Skin of body (tissue), 2 donors: ENCODE measurements around the gene LOXL1. TPM values are rescaled to one million over a fixed set of nuclear protein-coding genes. Genes with fewer than 3 reads are reported as not detected.
A peak's percentile ranks its signal among the peaks of the same experiment; 100 is the strongest.

Experiments
- DNase-seq: peaks from one replicate; lab custom pipeline; 2025; lab: John Stamatoyannopoulos, UW
- total RNA-seq: library from RNA; depleted of rRNA; stranded (reverse); fragments of >200 nt; gene quantifications from one replicate; pipeline ENCODE4 v1.2.3, GENCODE V29; 2014

Gene LOXL1, protein sequence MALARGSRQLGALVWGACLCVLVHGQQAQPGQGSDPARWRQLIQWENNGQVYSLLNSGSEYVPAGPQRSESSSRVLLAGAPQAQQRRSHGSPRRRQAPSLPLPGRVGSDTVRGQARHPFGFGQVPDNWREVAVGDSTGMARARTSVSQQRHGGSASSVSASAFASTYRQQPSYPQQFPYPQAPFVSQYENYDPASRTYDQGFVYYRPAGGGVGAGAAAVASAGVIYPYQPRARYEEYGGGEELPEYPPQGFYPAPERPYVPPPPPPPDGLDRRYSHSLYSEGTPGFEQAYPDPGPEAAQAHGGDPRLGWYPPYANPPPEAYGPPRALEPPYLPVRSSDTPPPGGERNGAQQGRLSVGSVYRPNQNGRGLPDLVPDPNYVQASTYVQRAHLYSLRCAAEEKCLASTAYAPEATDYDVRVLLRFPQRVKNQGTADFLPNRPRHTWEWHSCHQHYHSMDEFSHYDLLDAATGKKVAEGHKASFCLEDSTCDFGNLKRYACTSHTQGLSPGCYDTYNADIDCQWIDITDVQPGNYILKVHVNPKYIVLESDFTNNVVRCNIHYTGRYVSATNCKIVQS
- total RNA-seq: 27.6 TPM

GRCh38 chr15:73926219-73927002, at the start of gene LOXL1:
TSS of gene LOXL1 (plus strand) at chr15:73926462. CDS start at chr15:73926784, 322 bp downstream.
- DNase-seq: peak; percentile 76

GRCh38 chr15:73879426-73879825, 46.8 kb upstream of the LOXL1 start:
- no peak for DNase-seq

GRCh38 chr15:73881579-73882320, 44.5 kb upstream of the LOXL1 start:
- no peak for DNase-seq

DNA sequence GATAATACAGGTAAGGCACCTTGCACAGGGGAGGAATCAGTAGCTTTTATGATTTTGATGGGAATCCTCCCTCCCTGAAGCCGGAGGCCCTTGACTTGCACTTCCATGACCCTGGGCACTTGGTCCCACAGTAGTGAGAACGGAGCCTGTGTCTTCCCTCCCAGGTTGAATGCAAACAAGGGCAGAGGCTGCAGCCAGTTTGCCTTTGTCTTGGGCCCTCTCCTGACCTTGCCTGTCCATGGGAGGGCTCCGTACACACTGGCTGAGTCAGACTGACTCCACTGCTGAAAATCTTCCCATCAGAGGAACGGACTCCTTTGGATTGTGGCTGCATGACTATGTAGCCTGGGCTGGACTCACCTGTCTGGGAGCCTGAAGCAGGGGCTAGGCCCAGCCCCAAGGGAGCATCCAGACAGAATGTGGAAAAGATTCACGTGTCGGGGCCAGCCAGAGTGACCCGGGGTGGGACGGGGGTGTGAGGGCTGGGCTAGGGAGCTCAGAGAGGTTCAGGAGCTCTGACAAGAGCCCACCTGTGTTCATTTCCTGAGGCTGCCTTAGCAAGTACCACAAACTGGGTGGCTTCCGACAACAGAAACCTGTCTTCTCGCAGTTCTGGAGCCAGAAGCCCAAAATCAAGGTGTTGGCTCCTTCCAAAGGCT, 43.4 kb upstream of the LOXL1 start:
- DNase-seq: no peak

DNA sequence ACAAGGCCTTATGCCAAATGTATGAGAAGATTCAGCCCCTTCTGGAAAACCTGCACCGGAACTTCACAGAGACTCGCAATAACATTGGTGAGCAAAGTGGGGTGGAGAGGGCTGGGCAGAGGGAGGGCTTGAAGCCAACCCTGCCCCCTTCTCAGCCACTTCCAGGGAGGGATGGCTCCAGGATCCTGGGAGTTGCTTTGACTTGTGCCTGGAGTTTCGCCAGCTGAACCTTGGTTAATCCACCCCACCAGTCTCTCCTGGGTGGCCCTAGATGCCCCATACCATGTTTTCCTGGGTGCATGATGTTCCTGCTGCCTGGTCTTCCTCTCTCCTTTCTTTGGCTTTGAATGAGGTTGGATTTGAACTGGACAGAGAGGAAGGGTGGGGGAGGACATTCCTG, 42.1 kb upstream of the LOXL1 start:
- no peak for DNase-seq

- DNase-seq: no peak
Observed at GRCh38 chr15:73885954-73886700, 40.1 kb upstream of the LOXL1 start.

- no peak for DNase-seq
Observed at GRCh38 chr15:73886717-73887345, 39.4 kb upstream of the LOXL1 start.

DNA sequence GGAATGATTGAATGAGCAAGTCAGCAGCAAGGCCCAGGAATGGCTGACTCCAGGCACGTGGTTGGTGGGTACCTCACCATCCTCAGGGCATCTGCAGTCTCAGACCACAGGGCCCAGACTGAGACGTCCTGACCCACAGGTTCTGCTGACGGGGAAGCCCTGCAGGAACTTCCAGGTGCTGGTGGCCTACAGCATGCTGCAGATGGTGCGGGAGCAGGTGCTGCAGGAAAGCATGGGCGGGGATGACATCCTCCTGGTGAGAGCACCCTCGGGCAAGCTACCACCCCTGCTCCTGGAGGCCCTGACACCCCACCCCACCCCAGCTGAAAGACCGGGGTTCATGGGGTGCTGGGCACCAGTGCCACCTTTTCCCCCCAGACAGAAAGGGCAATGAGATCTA, 38.8 kb upstream of the LOXL1 start:
- DNase-seq: no peak

- DNase-seq: no peak
Observed at GRCh38 chr15:73888224-73889041, 37.8 kb upstream of the LOXL1 start.

DNA sequence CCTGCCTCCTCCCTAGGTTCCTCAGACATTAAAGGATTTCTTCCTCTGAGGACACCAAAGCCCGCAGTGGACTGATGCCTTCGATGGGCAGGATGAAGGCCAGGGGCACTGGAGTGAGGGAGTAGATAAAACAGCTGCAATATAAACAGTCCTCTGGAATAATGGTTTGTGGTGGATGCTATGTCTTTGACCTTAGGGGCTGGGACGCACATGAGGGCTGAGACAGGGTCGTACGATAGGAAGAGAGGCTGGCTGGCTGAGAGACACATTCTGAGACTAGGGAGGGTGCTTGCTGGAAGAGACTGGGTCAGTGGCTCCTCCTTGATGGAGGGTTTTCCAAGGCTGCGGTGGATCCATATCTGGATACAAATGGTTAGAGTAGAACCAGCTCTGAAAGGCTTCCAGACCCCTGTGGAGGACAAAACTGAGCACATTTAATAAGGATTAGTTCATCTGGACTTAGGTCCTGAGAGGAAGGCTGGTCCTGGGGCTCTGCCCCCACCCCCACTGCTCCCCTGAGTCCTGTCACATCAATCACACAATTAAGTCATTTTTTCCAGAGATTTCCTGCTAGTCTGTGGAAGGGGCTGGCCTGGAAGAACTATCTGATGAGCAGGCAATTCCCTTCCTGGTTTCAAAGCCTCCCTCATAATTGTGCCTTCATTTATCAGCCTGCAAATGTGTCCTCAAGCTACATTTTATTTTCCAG, 37.1 kb upstream of the LOXL1 start:
- no peak for DNase-seq

DNA sequence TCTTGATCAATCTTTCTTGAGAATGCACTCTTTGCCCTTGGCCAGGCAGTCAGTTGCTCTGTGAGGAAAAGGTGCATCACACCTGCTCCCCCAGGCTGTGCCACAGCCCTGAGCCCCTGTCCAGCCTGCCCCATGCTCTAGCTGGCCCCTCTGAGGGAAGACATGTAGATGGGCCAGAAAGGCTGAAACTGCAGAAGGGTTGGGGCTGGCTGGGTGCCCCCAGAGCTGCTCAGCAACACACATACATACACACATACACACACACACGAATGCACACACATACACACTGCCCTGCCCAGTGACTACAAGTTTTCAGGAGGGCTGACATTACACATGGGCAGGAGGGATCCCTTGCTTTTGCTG, 36.5 kb upstream of the LOXL1 start:
- DNase-seq: no peak

DNA sequence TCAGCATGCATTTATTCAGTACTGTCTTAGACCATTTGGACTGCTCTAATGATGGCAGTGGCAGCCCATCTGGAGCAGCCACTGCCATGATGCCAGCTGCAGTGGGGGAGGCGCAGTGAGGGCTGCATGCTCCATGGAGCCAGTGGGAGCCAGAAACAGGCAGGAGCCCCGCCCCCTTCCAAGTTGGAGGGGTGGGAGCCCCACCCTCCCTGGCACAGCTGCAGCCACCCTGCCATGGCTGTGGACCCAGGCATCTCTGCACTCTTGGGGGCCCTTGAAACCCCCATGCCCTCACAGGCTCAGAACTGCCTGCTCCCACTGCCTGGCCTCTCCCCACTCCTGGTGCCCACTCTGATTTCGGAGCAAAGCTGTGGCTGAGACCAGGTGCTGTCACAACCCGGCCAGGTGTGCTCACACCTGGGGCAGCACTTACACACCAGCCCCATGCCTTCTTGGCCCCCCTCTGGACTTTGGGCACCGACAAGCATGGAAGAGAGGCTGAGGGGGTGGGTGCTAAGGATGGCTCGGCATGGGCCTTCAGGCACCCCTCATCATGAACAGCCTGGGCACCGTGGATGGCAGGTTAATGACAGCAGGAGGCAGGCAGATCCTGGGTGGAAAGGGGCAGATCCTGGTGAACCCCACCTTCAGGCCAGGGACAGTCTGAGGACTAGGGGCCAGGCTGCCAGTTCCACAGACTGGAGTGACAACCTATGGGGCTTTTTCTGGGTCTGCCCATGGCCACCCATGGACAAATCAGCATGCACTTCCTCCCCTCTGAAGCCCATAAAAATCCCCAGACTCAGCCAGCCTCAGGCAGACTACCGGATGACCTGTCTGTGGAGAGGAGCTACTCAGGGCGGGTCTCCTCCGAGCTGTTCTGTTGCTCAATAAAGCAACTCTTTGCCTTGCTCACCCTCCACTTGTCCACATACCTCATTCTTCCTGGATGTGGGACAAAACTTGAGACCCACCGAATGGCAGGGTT, 34.6 kb upstream of the LOXL1 start:
- no peak for DNase-seq

DNA sequence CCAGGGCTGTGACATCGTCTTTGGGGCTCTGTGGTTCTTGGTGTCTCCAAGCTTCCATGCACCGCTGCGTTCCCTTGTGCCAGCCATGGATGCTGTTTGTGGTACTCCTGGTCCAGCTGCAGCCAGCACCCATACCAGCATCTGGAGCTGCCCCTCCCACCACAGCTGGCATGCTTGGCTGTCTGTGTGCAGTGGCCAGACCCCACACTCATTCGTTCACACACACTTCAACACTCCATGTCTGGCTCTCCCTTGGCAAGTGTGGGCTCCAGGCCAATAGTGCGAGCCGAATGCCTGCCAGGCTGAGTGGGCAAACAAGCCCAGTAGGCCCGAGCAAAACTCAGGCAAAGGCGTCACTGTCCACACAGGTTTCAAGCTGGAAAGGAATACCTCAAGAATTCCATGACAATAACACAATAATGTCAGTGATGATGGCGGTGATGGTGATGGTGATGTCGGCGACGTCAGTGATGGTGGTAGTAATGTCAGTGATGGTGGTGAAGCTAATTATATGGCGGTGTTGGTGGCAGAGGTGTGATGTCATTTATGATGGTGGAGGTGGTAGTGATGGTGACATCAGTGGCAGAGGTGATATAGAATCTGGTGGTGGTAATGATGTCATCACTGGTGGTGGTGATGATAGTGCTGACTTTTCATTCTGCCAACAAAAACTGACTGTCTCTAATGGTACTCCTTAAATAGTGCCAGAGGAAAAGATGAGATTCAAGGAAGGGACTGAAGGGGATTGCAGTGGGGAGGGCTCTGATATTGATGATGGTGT, 33.6 kb upstream of the LOXL1 start:
- DNase-seq: no peak

GRCh38 chr15:73894133-73894814, 32.0 kb upstream of the LOXL1 start:
- no peak for DNase-seq

- DNase-seq: no peak
Observed at GRCh38 chr15:73897441-73898261, 28.6 kb upstream of the LOXL1 start.
